Retinal pigment epithelial cell (primary cell): ENCODE measurements around the gene PKD2L2.
"Not testable (repeated sequence)": the region's sequence is repeated elsewhere in the genome, so short reads cannot be mapped to it uniquely, and the experiment has no call there.

Source experiments
- DNase-seq: peaks from one replicate; pipeline ENCODE4 v3.0.0-alpha.2; 2010; ENCODE audit warnings: low read depth
- H3K4me3 ChIP-seq: 2 replicates; pipeline ENCODE4 v1.5.1; 2011; ENCODE audit warnings: mild to moderate bottlenecking, low read length, control low read depth, moderate library complexity
- TF ChIP-seq, protein P1 (sequence below): conservative IDR thresholded peaks from 2 replicates; pipeline ENCODE4 v1.5.1; 2011; ENCODE audit warnings: low read depth, low read length, control low read depth, inconsistent platforms

The PKD2L2 gene

DNA sequence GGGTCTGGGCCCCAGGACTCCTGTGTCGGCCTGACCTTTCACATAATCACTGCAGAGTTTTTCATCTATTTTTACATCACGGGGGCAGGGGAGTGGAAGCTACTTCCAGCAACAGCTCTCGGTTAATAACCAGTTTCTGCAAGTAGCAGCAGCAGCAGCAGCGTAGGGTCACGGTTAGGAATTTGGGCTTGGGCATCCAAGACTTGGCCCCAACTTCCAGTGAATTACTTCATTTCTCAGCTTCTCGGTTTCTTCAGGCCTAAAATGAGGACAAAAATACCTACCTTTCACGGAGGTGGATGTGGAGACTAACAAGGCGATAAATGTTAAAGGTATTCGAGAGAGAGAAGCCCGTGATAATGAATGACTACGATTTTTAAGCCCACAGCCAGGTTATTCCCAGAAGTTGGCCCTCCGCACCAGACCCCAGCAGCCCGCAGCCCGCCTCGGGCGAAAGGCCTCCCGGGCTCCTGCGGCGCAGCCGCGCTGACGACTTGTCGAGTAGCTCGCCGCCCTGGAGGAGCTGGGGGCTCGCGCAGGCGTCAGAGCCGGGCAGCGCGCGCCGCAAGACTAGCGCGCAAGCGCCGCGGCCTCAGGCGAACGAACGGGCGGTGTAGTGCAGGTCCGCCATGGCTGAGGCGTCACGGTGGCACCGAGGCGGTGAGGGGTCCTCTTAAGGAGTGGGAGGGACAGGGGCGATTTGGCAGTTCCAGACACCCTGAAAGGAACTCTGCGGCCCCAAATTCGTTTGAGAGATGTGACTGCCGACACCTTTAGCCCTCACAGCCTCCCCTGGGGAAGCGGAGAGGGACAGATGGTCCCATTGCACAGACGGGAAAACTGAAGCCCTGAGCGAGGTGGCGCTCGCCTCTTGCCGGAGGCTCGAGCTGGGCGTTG, at the start of gene PKD2L2:
PKD2L2 (plus strand) TSS at position 595 of the 897 bp plus-strand sequence; CDS start at position 630, 35 bp downstream.
- TF ChIP-seq, protein P1, sequence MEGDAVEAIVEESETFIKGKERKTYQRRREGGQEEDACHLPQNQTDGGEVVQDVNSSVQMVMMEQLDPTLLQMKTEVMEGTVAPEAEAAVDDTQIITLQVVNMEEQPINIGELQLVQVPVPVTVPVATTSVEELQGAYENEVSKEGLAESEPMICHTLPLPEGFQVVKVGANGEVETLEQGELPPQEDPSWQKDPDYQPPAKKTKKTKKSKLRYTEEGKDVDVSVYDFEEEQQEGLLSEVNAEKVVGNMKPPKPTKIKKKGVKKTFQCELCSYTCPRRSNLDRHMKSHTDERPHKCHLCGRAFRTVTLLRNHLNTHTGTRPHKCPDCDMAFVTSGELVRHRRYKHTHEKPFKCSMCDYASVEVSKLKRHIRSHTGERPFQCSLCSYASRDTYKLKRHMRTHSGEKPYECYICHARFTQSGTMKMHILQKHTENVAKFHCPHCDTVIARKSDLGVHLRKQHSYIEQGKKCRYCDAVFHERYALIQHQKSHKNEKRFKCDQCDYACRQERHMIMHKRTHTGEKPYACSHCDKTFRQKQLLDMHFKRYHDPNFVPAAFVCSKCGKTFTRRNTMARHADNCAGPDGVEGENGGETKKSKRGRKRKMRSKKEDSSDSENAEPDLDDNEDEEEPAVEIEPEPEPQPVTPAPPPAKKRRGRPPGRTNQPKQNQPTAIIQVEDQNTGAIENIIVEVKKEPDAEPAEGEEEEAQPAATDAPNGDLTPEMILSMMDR, result no peak
- peak within 1 kb of the TSS; percentile 54 for H3K4me3 ChIP-seq
- DNase-seq, result peak; percentile 68

DNA sequence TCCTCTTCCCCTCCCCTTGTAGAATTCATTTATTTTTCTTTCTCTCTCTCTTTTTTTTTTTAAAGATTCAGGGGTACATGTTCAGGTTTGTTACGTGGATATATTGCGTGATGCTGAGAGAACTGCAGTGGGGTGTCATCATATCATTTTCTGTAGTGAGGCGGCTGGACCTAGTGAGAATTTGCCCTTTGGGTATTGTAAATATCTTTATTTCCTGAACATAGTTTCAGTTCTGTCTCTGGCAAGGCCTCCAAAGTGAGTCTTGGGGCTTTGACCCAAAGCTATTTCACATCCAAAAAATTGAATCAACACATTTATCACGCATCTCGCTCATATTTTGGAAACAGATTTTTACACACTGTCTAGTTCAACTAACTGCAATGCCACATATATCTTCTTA, 47.0 kb upstream of the PKD2L2 start:
- no peak for DNase-seq
- TF ChIP-seq, protein P1, result no peak
- H3K4me3 ChIP-seq, result no peak overlapping the region

GRCh38 chr5:137843676-137844299, 45.5 kb upstream of the PKD2L2 start:
- DNase-seq, result no peak
- TF ChIP-seq, protein P1, result no peak

GRCh38 chr5:137845472-137845871, 43.8 kb upstream of the PKD2L2 start:
- DNase-seq, result no peak
- TF ChIP-seq, protein P1, result no peak
- no peak overlapping the region for H3K4me3 ChIP-seq

More at GRCh38 chr5:137843676-137844299, 45.5 kb upstream of the PKD2L2 start:
- H3K4me3 ChIP-seq, result no peak overlapping the region

DNA sequence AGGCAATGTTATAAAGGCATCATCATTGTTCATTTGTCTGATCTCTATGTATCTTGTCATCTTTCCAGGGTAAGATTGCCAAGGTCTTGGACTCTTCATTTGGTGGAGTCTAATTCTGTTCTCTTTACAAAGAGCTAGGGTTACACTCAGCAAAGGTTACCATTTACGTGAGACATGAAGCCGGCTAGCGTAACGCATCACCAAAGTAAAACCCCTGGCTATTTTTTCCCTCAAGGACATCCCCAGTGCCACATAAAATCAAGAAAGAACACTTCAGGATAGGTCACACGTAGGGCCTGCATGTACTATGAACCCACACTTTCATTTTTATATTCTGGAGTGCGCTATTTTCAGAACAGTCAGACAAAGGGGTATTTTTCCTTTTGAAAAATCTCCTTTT, 41.6 kb upstream of the PKD2L2 start:
- TF ChIP-seq, protein P1, result no peak
- H3K4me3 ChIP-seq, result no peak overlapping the region
- DNase-seq, result no peak

- DNase-seq, H3K4me3 ChIP-seq: not testable (repeated sequence)
These were observed 36.1 kb upstream of the PKD2L2 start for GRCh38 chr5:137853165-137853564.

- DNase-seq, result no peak
- TF ChIP-seq, protein P1, result no peak
- no peak overlapping the region for H3K4me3 ChIP-seq
These were observed 33.1 kb upstream of the PKD2L2 start for GRCh38 chr5:137856201-137856600.
